HAP-1 (cell line): ENCODE data around the gene MED1.
"Not testable (repeated sequence)": the region's sequence is repeated elsewhere in the genome, so short reads cannot be mapped to it uniquely, and the experiment has no call there.

Source experiments
- DNase-seq, 2 experiments: peaks; one replicate each; pipeline ENCODE4 v3.0.0-alpha.2; 2016 to 2020; ENCODE audit warnings: low spot score in 2 of 2
- H3K27me3 ChIP-seq: fragments of 250-450 bp; sonication (Bioruptor Pico); 2 replicates; pipeline ENCODE4 v1.5.1; 2020; ENCODE audit warnings: low read depth, mild to moderate bottlenecking, moderate library complexity
- H3K36me3 ChIP-seq: fragments of 250-450 bp; sonication (Bioruptor Pico); replicated peaks from 2 replicates; pipeline ENCODE4 v1.5.1; 2020; ENCODE audit warnings: mild to moderate bottlenecking
- H3K4me1 ChIP-seq: fragments of 250-450 bp; sonication (Bioruptor Pico); 2 replicates; pipeline ENCODE4 v1.5.1; 2020; ENCODE audit warnings: mild to moderate bottlenecking
- H3K4me3 ChIP-seq: fragments of 250-450 bp; sonication (Bioruptor Pico); 2 replicates; pipeline ENCODE4 v1.5.1; 2020; ENCODE audit warnings: mild to moderate bottlenecking, moderate library complexity
- H3K9me3 ChIP-seq: fragments of 250-450 bp; sonication (Bioruptor Pico); 2 replicates; pipeline ENCODE4 v1.5.1; 2020; ENCODE audit warnings: mild to moderate bottlenecking, moderate library complexity
- in situ Hi-C: fragments of 300-500 bp; cut with MboI; formaldehyde crosslinking; loops from 3 replicates; pipeline ENCODE4 v1.14.3; 2020; ENCODE audit warnings: low sequenced_read_pairs, inconsistent platforms, mixed read lengths

The MED1 gene

GRCh38 chr17:39402890-39403605, 48.0 kb downstream of the MED1 start:
- H3K27me3 ChIP-seq, result no peaks in the 10 kb centered on the region
- peaks cover 9% of the 10 kb centered on the region for H3K36me3 ChIP-seq
- DNase-seq, result no peak
- peaks cover 9% of the 10 kb centered on the region; the same call in 1 of the 2 replicates for H3K4me1 ChIP-seq
- in situ Hi-C loops, result no loop called here
- peak overlapping the region; percentile 77 for H3K4me3 ChIP-seq
- no peaks in the 10 kb centered on the region for H3K9me3 ChIP-seq

GRCh38 chr17:39402244-39402889, 48.7 kb downstream of the MED1 start:
- DNase-seq, result peak; percentile 92 to 96
- peaks cover 9% of the 10 kb centered on the region; the same call in 1 of the 2 replicates for H3K4me1 ChIP-seq
- no peaks in the 10 kb centered on the region for H3K27me3 ChIP-seq
- in situ Hi-C loops, result no loop called here
- H3K9me3 ChIP-seq, result no peaks in the 10 kb centered on the region
- peaks cover 2% of the 10 kb centered on the region for H3K36me3 ChIP-seq
- H3K4me3 ChIP-seq, result peak overlapping the region; percentile 77

GRCh38 chr17:39401412-39402243, 49.4 kb downstream of the MED1 start, which contains the start of gene FBXL20:
FBXL20 (minus strand) TSS chr17:39401626; CDS start chr17:39401402, 224 bp downstream.
- H3K9me3 ChIP-seq, result no peaks in the 10 kb centered on the region
- peak within 1 kb of the TSS; percentile 77 for H3K4me3 ChIP-seq
- no peaks in the 10 kb centered on the region for H3K27me3 ChIP-seq
- no peaks in the 10 kb centered on the region for H3K36me3 ChIP-seq
- in situ Hi-C loops, result no loop called here
- peak; percentile 80 to 95 for DNase-seq
- peaks cover 9% of the 10 kb centered on the region; the same call in 1 of the 2 replicates for H3K4me1 ChIP-seq

DNA sequence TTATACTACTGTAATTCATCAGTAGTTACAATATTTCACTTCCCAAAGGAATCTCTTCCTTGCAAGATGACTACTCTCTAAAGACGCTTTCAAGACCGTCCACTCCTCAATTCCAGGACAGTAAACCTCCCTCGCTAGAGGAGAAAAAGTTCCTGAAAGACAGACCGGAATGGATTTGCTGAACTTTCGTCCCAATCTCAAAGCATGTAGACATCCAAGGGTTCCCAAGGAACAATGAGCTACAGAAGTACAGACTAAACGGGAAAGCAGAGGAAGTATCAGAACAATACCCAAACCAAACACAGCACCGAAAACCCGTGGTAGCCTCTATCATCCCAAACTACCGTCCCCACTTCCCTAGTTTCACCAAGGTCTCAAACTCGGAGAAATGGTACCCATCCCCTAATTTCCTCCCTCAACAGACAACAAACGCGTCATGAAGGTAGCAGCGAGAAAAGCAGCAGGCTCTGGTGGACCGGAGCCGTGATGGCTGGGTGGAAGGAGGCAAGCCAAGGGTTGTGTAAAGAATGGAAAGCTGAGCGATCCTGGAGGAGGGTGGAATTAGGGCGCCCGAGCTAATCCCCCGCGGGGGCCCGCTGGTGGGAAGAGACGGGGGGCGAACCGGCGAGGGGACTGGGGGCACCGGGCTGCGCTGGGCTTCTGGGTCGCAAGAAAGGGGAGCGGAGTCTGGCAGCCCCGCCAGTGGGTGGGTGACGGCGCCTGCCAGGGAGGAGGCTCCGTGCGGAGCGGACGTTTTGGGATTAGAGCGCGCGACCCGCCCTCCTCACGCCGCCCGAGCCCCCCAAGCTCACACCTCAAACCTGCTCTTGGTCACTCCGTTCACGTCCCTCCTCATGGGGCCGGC, 50.3 kb downstream of the MED1 start:
- in situ Hi-C loops, result no loop called here
- peak overlapping the region; percentile 77 for H3K4me3 ChIP-seq
- DNase-seq, result peak in 1 of 2 experiments; percentile 11
- peaks cover 9% of the 10 kb centered on the region; the same call in 1 of the 2 replicates for H3K4me1 ChIP-seq
- no peaks in the 10 kb centered on the region for H3K9me3 ChIP-seq
- no peaks in the 10 kb centered on the region for H3K27me3 ChIP-seq
- H3K36me3 ChIP-seq, result no peaks in the 10 kb centered on the region

GRCh38 chr17:39399791-39400190, 51.3 kb downstream of the MED1 start:
- Histone ChIP-seq H3K36me3 (no peaks in the 10 kb centered on the region), H3K27me3 (no peaks in the 10 kb centered on the region), H3K4me1 (peaks cover 9% of the 10 kb centered on the region; the same call in 1 of the 2 replicates), H3K9me3 (no peaks in the 10 kb centered on the region), H3K4me3 (no peak overlapping the region)
- no peak for DNase-seq
- in situ Hi-C loops, result no loop called here

GRCh38 chr17:39393736-39394135, 57.3 kb downstream of the MED1 start:
- Histone ChIP-seq H3K36me3 (no peaks in the 10 kb centered on the region), H3K4me3 (no peak overlapping the region), H3K9me3 (no peaks in the 10 kb centered on the region), H3K27me3 (no peaks in the 10 kb centered on the region), H3K4me1 (no peaks in the 10 kb centered on the region)
- DNase-seq, result no peak
- in situ Hi-C loops, result no loop called here

DNA sequence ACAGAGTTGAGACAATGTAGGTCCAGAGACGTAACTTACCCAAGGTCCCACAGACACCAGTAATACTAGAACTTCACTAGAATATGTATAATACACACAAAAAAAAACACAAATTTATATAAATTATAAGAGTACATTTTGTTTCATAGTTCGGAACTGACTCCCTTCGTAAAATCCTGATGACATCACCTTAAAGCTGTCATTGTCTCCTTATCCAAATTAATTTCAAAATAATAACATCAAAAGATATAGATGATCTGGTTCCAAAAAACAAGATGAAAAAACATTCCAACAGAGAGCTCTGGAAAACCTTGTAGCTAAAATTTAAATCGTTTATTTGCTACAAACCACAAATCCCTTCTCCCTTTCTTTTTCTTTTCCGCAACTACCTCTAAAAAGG, 59.6 kb downstream of the MED1 start:
- no peaks in the 10 kb centered on the region for H3K36me3 ChIP-seq
- H3K27me3 ChIP-seq, result no peaks in the 10 kb centered on the region
- no peak overlapping the region for H3K4me3 ChIP-seq
- H3K4me1 ChIP-seq, result no peaks in the 10 kb centered on the region
- no peaks in the 10 kb centered on the region for H3K9me3 ChIP-seq
- DNase-seq, result no peak
- in situ Hi-C loops, result no loop called here

DNA sequence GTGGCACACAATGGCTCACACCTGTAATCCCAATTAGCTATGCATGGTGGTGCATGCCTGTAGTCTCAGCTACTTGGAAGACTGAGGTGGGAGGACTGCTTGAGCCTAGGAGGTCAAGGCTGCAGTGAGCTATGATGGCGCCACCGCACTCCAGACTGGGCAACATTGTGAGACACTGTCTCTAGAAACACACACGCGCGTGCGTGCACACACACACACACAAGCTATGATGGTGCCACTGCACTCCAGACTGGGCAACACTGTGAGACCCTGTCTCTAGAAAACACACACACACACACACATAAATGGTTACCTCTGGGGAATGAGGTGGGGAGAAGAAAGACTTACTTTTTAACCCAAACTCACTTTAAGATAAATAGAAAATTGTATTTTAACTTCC, 66.0 kb downstream of the MED1 start:
- Histone ChIP-seq H3K4me3 (no peak overlapping the region), H3K36me3 (no peaks in the 10 kb centered on the region), H3K9me3 (no peaks in the 10 kb centered on the region), H3K4me1 (no peaks in the 10 kb centered on the region), H3K27me3 (no peaks in the 10 kb centered on the region)
- in situ Hi-C loops, result no loop called here
- no peak for DNase-seq

GRCh38 chr17:39380144-39380543, 70.9 kb downstream of the MED1 start:
- no peaks in the 10 kb centered on the region for H3K9me3 ChIP-seq
- H3K4me3 ChIP-seq, result no peak overlapping the region
- no peaks in the 10 kb centered on the region for H3K27me3 ChIP-seq
- in situ Hi-C loops, result no loop called here
- H3K4me1 ChIP-seq, result no peaks in the 10 kb centered on the region
- H3K36me3 ChIP-seq, result no peaks in the 10 kb centered on the region
- no peak for DNase-seq

GRCh38 chr17:39376434-39376833, 74.6 kb downstream of the MED1 start:
- Histone ChIP-seq H3K4me3 (no peak overlapping the region), H3K27me3 (no peaks in the 10 kb centered on the region), H3K36me3 (no peaks in the 10 kb centered on the region), H3K4me1 (no peaks in the 10 kb centered on the region), H3K9me3 (no peaks in the 10 kb centered on the region)
- no peak for DNase-seq
- in situ Hi-C loops, result no loop called here

- H3K9me3 ChIP-seq, H3K36me3 ChIP-seq, H3K4me1 ChIP-seq, H3K27me3 ChIP-seq, DNase-seq, in situ Hi-C loops, H3K4me3 ChIP-seq: not testable (repeated sequence)
Observed at GRCh38 chr17:39367805-39368204, 83.3 kb downstream of the MED1 start.

- peaks cover 3% of the 10 kb centered on the region for H3K4me1 ChIP-seq
- in situ Hi-C loops, result no loop called here
- DNase-seq, result no peak
- no peaks in the 10 kb centered on the region for H3K27me3 ChIP-seq
- H3K9me3 ChIP-seq, result no peaks in the 10 kb centered on the region
- no peak overlapping the region for H3K4me3 ChIP-seq
- H3K36me3 ChIP-seq, result no peaks in the 10 kb centered on the region
Observed at GRCh38 chr17:39365872-39366271, 85.2 kb downstream of the MED1 start.

DNA sequence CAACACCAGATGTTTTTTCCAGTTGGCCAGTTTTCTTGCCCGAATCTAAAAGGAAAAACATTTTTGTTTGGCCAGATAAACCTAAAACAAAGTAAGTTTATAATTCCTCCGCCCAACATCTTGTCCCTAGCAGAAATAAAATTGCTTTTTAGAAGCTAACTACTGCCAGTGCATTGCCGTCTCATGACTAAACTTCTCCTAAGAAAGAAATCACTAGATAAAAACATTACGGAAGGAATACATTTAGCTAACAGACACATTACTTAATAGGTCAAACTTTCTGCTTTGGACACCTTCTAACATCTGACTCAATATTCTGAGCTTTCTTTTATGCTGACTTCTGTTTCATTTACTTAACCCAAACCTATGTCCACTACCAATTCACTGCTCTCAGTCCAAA, 85.8 kb downstream of the MED1 start:
- H3K9me3 ChIP-seq, result no peaks in the 10 kb centered on the region
- H3K27me3 ChIP-seq, result no peaks in the 10 kb centered on the region
- in situ Hi-C loops, result no loop called here
- H3K4me1 ChIP-seq, result peaks cover 3% of the 10 kb centered on the region
- no peak for DNase-seq
- no peaks in the 10 kb centered on the region for H3K36me3 ChIP-seq
- no peak overlapping the region for H3K4me3 ChIP-seq
